Thymus (tissue), 11 donors: Measurements from ENCODE around the gene GIPC1. TPM values are rescaled to one million over a fixed set of nuclear protein-coding genes. Genes with fewer than 3 reads are reported as not detected.

Source experiments
- DNase-seq, 9 donors: peaks; one replicate each; pipeline ENCODE4 v3.0.0-alpha.2; 2013; ENCODE audit warnings: low spot score in 9 of 9, low read depth in 6 of 9, missing footprints in 1 of 9
- H3K27ac ChIP-seq, 2 donors: one replicate each; pipeline ENCODE4 v1.5.1; 2013; ENCODE audit warnings: control low read depth in 1 of 2, low read depth in 1 of 2, low read length in 1 of 2, mild to moderate bottlenecking in 1 of 2, moderate library complexity in 1 of 2
- H3K27me3 ChIP-seq, 2 donors: one replicate each; pipeline ENCODE4 v1.5.1; 2013; ENCODE audit warnings: low read length in 1 of 2; ENCODE audit not compliant: control insufficient read depth in 2 of 2, insufficient read depth in 1 of 2
- H3K36me3 ChIP-seq, 2 donors: one replicate each; pipeline ENCODE4 v1.5.1; 2013; ENCODE audit warnings: low read length in 1 of 2, mild to moderate bottlenecking in 1 of 2, moderate library complexity in 1 of 2; ENCODE audit not compliant: control insufficient read depth in 2 of 2, insufficient read depth in 2 of 2
- H3K4me1 ChIP-seq, 2 donors: one replicate each; pipeline ENCODE4 v1.5.1; 2013; ENCODE audit warnings: low read length in 2 of 2; ENCODE audit not compliant: control insufficient read depth in 2 of 2, insufficient read depth in 2 of 2
- H3K4me3 ChIP-seq, 2 donors: one replicate each; pipeline ENCODE4 v1.5.1; 2013; ENCODE audit warnings: low read length in 2 of 2, control low read depth in 1 of 2, mild to moderate bottlenecking in 1 of 2
- H3K9me3 ChIP-seq, 2 donors: one replicate each; pipeline ENCODE4 v1.5.1; 2013; ENCODE audit warnings: low read length in 1 of 2, mild to moderate bottlenecking in 1 of 2; ENCODE audit not compliant: control insufficient read depth in 2 of 2, insufficient read depth in 1 of 2
- WGBS: extraction: QIAGEN DNeasy Blood & Tissue Kit; methylation state at CpG from one replicate; pipeline ENCODE4 v1.1.7; 2013; 5-methylcytosine and 5-hydroxymethylcytosine counted together
- polyA plus RNA-seq: library from polyadenylated mRNA; stranded (reverse); fragments of 200-250 nt; gene quantifications from one replicate; pipeline ENCODE4 v1.2.3, GENCODE V29; 2013
- total RNA-seq: library from RNA; stranded (reverse); fragments of 120-200 nt; gene quantifications from one replicate; pipeline ENCODE4 v1.2.4, GENCODE V29; 2013
- donor health status: healthy.

GIPC1 gene
- total and polyA plus RNA-seq, 2 donors, result 58.5 to 63.1 TPM

- H3K27ac ChIP-seq, result no peak overlapping the region
- 89% methylated on average over 26 of the region's 26 CpGs for WGBS
- H3K36me3 ChIP-seq, result peaks cover 19 to 21% of the 10 kb centered on the region in 2 donors
- H3K9me3 ChIP-seq, result peaks cover 0 to 3% of the 10 kb centered on the region in 2 donors
- peaks cover 4 to 34% of the 10 kb centered on the region in 2 donors for H3K4me1 ChIP-seq
- no peak overlapping the region for H3K4me3 ChIP-seq
- peaks cover 41 to 49% of the 10 kb centered on the region in 2 donors for H3K27me3 ChIP-seq
- no peak for DNase-seq
Observed at GRCh38 chr19:14476673-14477401, 19.1 kb downstream of the GIPC1 start.

- Histone ChIP-seq H3K36me3 (peaks cover 19 to 24% of the 10 kb centered on the region in 2 donors), H3K9me3 (peaks cover 0 to 3% of the 10 kb centered on the region in 2 donors), H3K4me1 (peaks cover 4 to 35% of the 10 kb centered on the region in 2 donors), H3K4me3 (no peak overlapping the region), H3K27me3 (peaks cover 41 to 49% of the 10 kb centered on the region in 2 donors), H3K27ac (no peak overlapping the region)
- DNase-seq, result no peak
- WGBS, result 86% methylated on average over 7 of the region's 7 CpGs
Observed at GRCh38 chr19:14476327-14476672, 19.6 kb downstream of the GIPC1 start.

- H3K4me3 ChIP-seq, result no peak within 1 kb of the TSS
- H3K27me3 ChIP-seq, result peaks cover 41 to 49% of the 10 kb centered on the region in 2 donors
- H3K9me3 ChIP-seq, result peaks cover 0 to 3% of the 10 kb centered on the region in 2 donors
- peaks cover 4 to 35% of the 10 kb centered on the region in 2 donors for H3K4me1 ChIP-seq
- H3K36me3 ChIP-seq, result peaks cover 20 to 30% of the 10 kb centered on the region in 2 donors
- 17% methylated on average over 33 of the region's 33 CpGs for WGBS
- H3K27ac ChIP-seq, result peak within 1 kb of the TSS in 1 of 2 donors; percentile 25
- no peak for DNase-seq
Observed at GRCh38 chr19:14475251-14476073, 20.5 kb downstream of the GIPC1 start, which contains the start of gene PTGER1. PTGER1 (minus strand) TSS chr19:14475354; CDS start chr19:14474320, 1,034 bp downstream.

- 68% methylated on average over 12 of the region's 12 CpGs for WGBS
- Histone ChIP-seq H3K27ac (no peak overlapping the region), H3K9me3 (peaks cover 0 to 3% of the 10 kb centered on the region in 2 donors), H3K27me3 (peaks cover 41 to 49% of the 10 kb centered on the region in 2 donors), H3K4me3 (no peak overlapping the region), H3K4me1 (peaks cover 4 to 33% of the 10 kb centered on the region in 2 donors), H3K36me3 (peaks cover 26 to 37% of the 10 kb centered on the region in 2 donors)
- DNase-seq, result no peak
Observed at GRCh38 chr19:14474827-14475226, 21.1 kb downstream of the GIPC1 start.

- Histone ChIP-seq H3K36me3 (peaks cover 29 to 39% of the 10 kb centered on the region in 2 donors), H3K4me1 (peaks cover 4 to 31% of the 10 kb centered on the region in 2 donors), H3K9me3 (peaks cover 0 to 3% of the 10 kb centered on the region in 2 donors), H3K27ac (no peak overlapping the region), H3K27me3 (peaks cover 41 to 49% of the 10 kb centered on the region in 2 donors), H3K4me3 (no peak overlapping the region)
- no peak for DNase-seq
- 32% methylated on average over 53 of the region's 53 CpGs for WGBS
Observed at GRCh38 chr19:14473978-14474578, 21.8 kb downstream of the GIPC1 start.

GRCh38 chr19:14473073-14473977 lies 22.6 kb downstream of the GIPC1 start:
- no peak overlapping the region for H3K27ac ChIP-seq
- peaks cover 4 to 31% of the 10 kb centered on the region in 2 donors for H3K4me1 ChIP-seq
- peaks cover 41 to 49% of the 10 kb centered on the region in 2 donors for H3K27me3 ChIP-seq
- peaks cover 0 to 3% of the 10 kb centered on the region in 2 donors for H3K9me3 ChIP-seq
- peaks cover 29 to 38% of the 10 kb centered on the region in 2 donors for H3K36me3 ChIP-seq
- 11% methylated on average over 97 of the region's 97 CpGs for WGBS
- H3K4me3 ChIP-seq, result no peak overlapping the region
- no peak for DNase-seq

- H3K27ac ChIP-seq, result no peak overlapping the region
- peaks cover 4 to 31% of the 10 kb centered on the region in 2 donors for H3K4me1 ChIP-seq
- H3K27me3 ChIP-seq, result peaks cover 41 to 49% of the 10 kb centered on the region in 2 donors
- H3K9me3 ChIP-seq, result peaks cover 0 to 3% of the 10 kb centered on the region in 2 donors
- H3K36me3 ChIP-seq, result peaks cover 31 to 38% of the 10 kb centered on the region in 2 donors
- 4% methylated on average over 66 of the region's 66 CpGs for WGBS
- peak in 8 of 9 donors; percentile 53 to 85 (median 69) for DNase-seq
- peak overlapping the region in 1 of 2 donors; percentile 9 for H3K4me3 ChIP-seq
Observed at GRCh38 chr19:14472202-14472938, 23.6 kb downstream of the GIPC1 start.
